Gastrocnemius medialis (tissue), 4 donors: Measurements from ENCODE around the gene LYPD6B. TPM values are rescaled to one million over a fixed set of nuclear protein-coding genes. Genes with fewer than 3 reads are reported as not detected.

Experiments
- ATAC-seq, 2 donors: fragments of 150-250 bp; one replicate each; pipeline ENCODE4 v1.9.1; 2016
- DNase-seq, 2 donors: peaks; one replicate each; pipeline ENCODE4 v3.0.0-alpha.2; 2019
- H3K27ac ChIP-seq, 4 donors: fragments of 200-600 bp; sonication (generic); 1 replicate in 1 of 4; 2 replicates in 3 of 4; pipeline ENCODE4 v1.5.1; 2016 to 2018; ENCODE audit warnings: mild to moderate bottlenecking in 2 of 4, moderate library complexity in 1 of 4
- H3K27me3 ChIP-seq, 3 donors: fragments of 200-600 bp; sonication (generic) in 2 of 3; 1 replicate in 1 of 3; 2 replicates in 2 of 3; pipeline versions ENCODE4 v1.5.1 to v1.6.0; 2016 to 2019; ENCODE audit warnings: mild to moderate bottlenecking in 1 of 3, moderate library complexity in 1 of 3
- H3K36me3 ChIP-seq, 2 donors: fragments of 200-600 bp; sonication (generic) in 1 of 2; one replicate each; pipeline ENCODE4 v1.5.1; 2017 to 2018
- H3K4me1 ChIP-seq, 2 donors: fragments of 200-600 bp; sonication (generic) in 1 of 2; one replicate each; pipeline ENCODE4 v1.5.1; 2016 to 2017; ENCODE audit warnings: mild to moderate bottlenecking in 2 of 2
- H3K4me3 ChIP-seq, 4 donors: fragments of 200-600 bp; sonication (generic) in 3 of 4; 1 replicate in 1 of 4; 2 replicates in 3 of 4; pipeline ENCODE4 v1.5.1; 2016 to 2019; ENCODE audit warnings: mild to moderate bottlenecking in 2 of 4
- H3K9me3 ChIP-seq, 3 donors: fragments of 200-600 bp; sonication (generic) in 2 of 3; 1 replicate in 1 of 3; 2 replicates in 2 of 3; pipeline ENCODE4 v1.5.1; 2016 to 2019
- CTCF ChIP-seq, 5 experiments: fragments of 450-650 bp in 3 of 5; fragments of 200-600 bp in 2 of 5; sonication (generic) in 2 of 5; IDR thresholded peaks in 4 of 5; conservative IDR thresholded peaks in 1 of 5; 1 replicate in 4 of 5; 2 replicates in 1 of 5; pipeline ENCODE4 v1.5.1; 2016 to 2019; ENCODE audit warnings: antibody characterized with exemption in 5 of 5, mild to moderate bottlenecking in 3 of 5, moderate library complexity in 3 of 5
- POLR2A ChIP-seq, 2 donors: fragments of 450-650 bp; IDR thresholded peaks; one replicate each; pipeline ENCODE4 v1.6.1; 2017; ENCODE audit warnings: antibody characterized with exemption in 2 of 2, mild to moderate bottlenecking in 2 of 2, moderate library complexity in 2 of 2
- in situ Hi-C, 4 donors: fragments of 200-750 bp; cut with MboI; loops; one replicate each; pipeline versions ENCODE4 v1.15.0 to v1.8.0; 2017; ENCODE audit warnings: low sequenced_read_pairs in 4 of 4
- intact Hi-C: fragments of 100-400 bp; cut with DNase I; formaldehyde crosslinking; loops from one replicate; pipeline ENCODE4 v1.15.1; 2023; ENCODE audit warnings: low total_unique reads
- total RNA-seq, 4 donors: library from RNA; depleted of rRNA; stranded (reverse); fragments of >200 nt; gene quantifications; one replicate each; pipeline versions ENCODE4 v1.1.0 to v1.2.3, GENCODE V29; 2016

The LYPD6B gene
- total RNA-seq, 4 donors from 2014 or later: not detected

- ATAC-seq: no peak
- Histone ChIP-seq H3K9me3 (no peaks in the 10 kb centered on the region), H3K4me1 (no peaks in the 10 kb centered on the region), H3K36me3 (no peaks in the 10 kb centered on the region), H3K27ac (no peak overlapping the region), H3K4me3 (no peak overlapping the region), H3K27me3 (peaks cover 12 to 25% (median 25%) of the 10 kb centered on the region in 3 donors)
- no peak for TF ChIP-seq CTCF (IDR thresholded peaks at IDR 0.05 in 4 of 5, conservative IDR thresholded peaks at IDR 0.05 in 1 of 5)
- no peak for TF ChIP-seq POLR2A (IDR thresholded peaks at IDR 0.05)
- in situ Hi-C loops: no loop called here
- intact Hi-C loops: no loop called here
- DNase-seq: no peak
Measured at GRCh38 chr2:149034406-149034805, 4.1 kb upstream of the LYPD6B start.

- Histone ChIP-seq H3K4me3 (no peak overlapping the region), H3K9me3 (no peaks in the 10 kb centered on the region), H3K36me3 (no peaks in the 10 kb centered on the region), H3K27ac (no peak overlapping the region), H3K4me1 (no peaks in the 10 kb centered on the region), H3K27me3 (peaks cover 13 to 30% (median 28%) of the 10 kb centered on the region in 3 donors)
- ATAC-seq (no peak), DNase-seq (no peak)
- no peak for TF ChIP-seq POLR2A (IDR thresholded peaks at IDR 0.05)
- no peak for TF ChIP-seq CTCF (IDR thresholded peaks at IDR 0.05 in 4 of 5, conservative IDR thresholded peaks at IDR 0.05 in 1 of 5)
- intact Hi-C loops: no loop called here
- in situ Hi-C loops: no loop called here
Measured at GRCh38 chr2:149036507-149037293, 1.8 kb upstream of the LYPD6B start.

GRCh38 chr2:149037851-149038250, 648 bp upstream of the LYPD6B start:
- in situ Hi-C loops: no loop called here
- no peak for DNase-seq
- Histone ChIP-seq H3K27me3 (peaks cover 13 to 31% (median 30%) of the 10 kb centered on the region in 3 donors), H3K9me3 (no peaks in the 10 kb centered on the region), H3K4me1 (no peaks in the 10 kb centered on the region), H3K36me3 (no peaks in the 10 kb centered on the region), H3K27ac (no peak overlapping the region), H3K4me3 (no peak overlapping the region)
- TF ChIP-seq POLR2A (IDR thresholded peaks at IDR 0.05) (no peak), CTCF (IDR thresholded peaks at IDR 0.05 in 4 of 5, conservative IDR thresholded peaks at IDR 0.05 in 1 of 5) (no peak)
- no peak for ATAC-seq
- intact Hi-C loops: no loop called here

- Histone ChIP-seq H3K27me3 (peaks cover 13 to 31% (median 30%) of the 10 kb centered on the region in 3 donors), H3K4me1 (no peaks in the 10 kb centered on the region), H3K4me3 (no peak overlapping the region), H3K36me3 (no peaks in the 10 kb centered on the region), H3K27ac (no peak overlapping the region), H3K9me3 (no peaks in the 10 kb centered on the region)
- in situ Hi-C loops: no loop called here
- DNase-seq: no peak
- ATAC-seq: no peak
- TF ChIP-seq CTCF (IDR thresholded peaks at IDR 0.05 in 4 of 5, conservative IDR thresholded peaks at IDR 0.05 in 1 of 5) (no peak), POLR2A (IDR thresholded peaks at IDR 0.05) (no peak)
- intact Hi-C loops: no loop called here
Measured at GRCh38 chr2:149039213-149039724, 770 bp downstream of the LYPD6B start.
